Measurements from ENCODE around the gene SCRN3. TPM values are rescaled to one million over a fixed set of nuclear protein-coding genes. Genes with fewer than 3 reads are reported as not detected.

Gene SCRN3
- total and polyA plus RNA-seq, 11 donors = 15.7 to 56.6 (median 35.0) TPM

- H3K9me3 ChIP-seq = no peaks in the 10 kb centered on the region
- no peaks in the 10 kb centered on the region for H3K4me1 ChIP-seq
- TF ChIP-seq CTCF (IDR thresholded peaks at IDR 0.05) = no peak
- no peak for TF ChIP-seq POLR2A (IDR thresholded peaks at IDR 0.05)
- H3K27me3 ChIP-seq = no peaks in the 10 kb centered on the region
- DNase-seq (no peak), ATAC-seq (no peak)
- H3K4me3 ChIP-seq = no peak overlapping the region
- H3K36me3 ChIP-seq = peaks cover 2 to 75% (median 62%) of the 10 kb centered on the region in 9 donors
- intact Hi-C loops (cut with DNase I) = no loop called here
- 76 to 88% (median 85%) methylated on average over 2 of the region's 2 CpGs for WGBS, 4 donors
- H3K27ac ChIP-seq = no peak overlapping the region
Observed at GRCh38 chr2:174365571-174365970, 30.0 kb upstream of the SCRN3 start.

- H3K27ac ChIP-seq = no peak overlapping the region
- no peak overlapping the region for H3K4me3 ChIP-seq
- ATAC-seq = no peak
- H3K36me3 ChIP-seq = peaks cover 3 to 99% (median 83%) of the 10 kb centered on the region in 9 donors
- intact Hi-C loops (cut with DNase I) = no loop called here
- 90 to 97% (median 96%) methylated on average over 1 of the region's 1 CpG for WGBS, 4 donors
- TF ChIP-seq POLR2A (IDR thresholded peaks at IDR 0.05) (no peak), CTCF (IDR thresholded peaks at IDR 0.05) (no peak)
- H3K27me3 ChIP-seq = no peaks in the 10 kb centered on the region
- no peaks in the 10 kb centered on the region for H3K9me3 ChIP-seq
- no peak for DNase-seq
- H3K4me1 ChIP-seq = no peaks in the 10 kb centered on the region
Observed at GRCh38 chr2:174368691-174369090, 26.8 kb upstream of the SCRN3 start.

GRCh38 chr2:174376967-174377366, 18.6 kb upstream of the SCRN3 start:
- TF ChIP-seq POLR2A (IDR thresholded peaks at IDR 0.05) (no peak), CTCF (IDR thresholded peaks at IDR 0.05) (no peak)
- Histone ChIP-seq H3K4me1 (no peaks in the 10 kb centered on the region), H3K4me3 (no peak overlapping the region), H3K36me3 (peaks cover 3 to 100% (median 99%) of the 10 kb centered on the region in 9 donors), H3K9me3 (no peaks in the 10 kb centered on the region), H3K27me3 (no peaks in the 10 kb centered on the region), H3K27ac (no peak overlapping the region)
- WGBS, 4 donors = 72 to 82% (median 80%) methylated on average over 2 of the region's 2 CpGs
- DNase-seq (no peak), ATAC-seq (no peak)
- intact Hi-C loops (cut with DNase I) = no loop called here

GRCh38 chr2:174383796-174384195, 11.7 kb upstream of the SCRN3 start:
- peaks cover 0 to 90% (median 84%) of the 10 kb centered on the region in 9 donors for H3K36me3 ChIP-seq
- peaks cover 0 to 4% (median 0%) of the 10 kb centered on the region in 12 donors for H3K9me3 ChIP-seq
- no peak for ATAC-seq
- WGBS, 4 donors = 75 to 93% (median 88%) methylated on average over 1 of the region's 1 CpG
- H3K27me3 ChIP-seq = no peaks in the 10 kb centered on the region
- H3K4me3 ChIP-seq = no peak overlapping the region
- peaks cover 0 to 17% (median 0%) of the 10 kb centered on the region in 12 donors for H3K4me1 ChIP-seq
- DNase-seq = no peak
- intact Hi-C loops (cut with DNase I) = no loop called here
- TF ChIP-seq CTCF (IDR thresholded peaks at IDR 0.05) = no peak
- peak overlapping the region in 1 of 12 donors; percentile 3 for H3K27ac ChIP-seq

Measured in heart left ventricle (tissue), 16 donors.